A549 (cell line): ENCODE data around the gene KIF4A.

Source experiments
- CEBPB ChIP-seq, 2 experiments: fragments of >200 bp in 1 of 2; sonication (Bioruptor Twin) in 1 of 2; formaldehyde crosslinking in 1 of 2; IDR thresholded peaks; 2 replicates each; pipeline ENCODE4 v1.6.1; 2012 to 2016
- CHD2 ChIP-seq: fragments of 150-350 bp; IDR thresholded peaks from 2 replicates; pipeline ENCODE4 v1.6.1; 2014; ENCODE audit warnings: low read length; ENCODE audit not compliant: partially characterized antibody
- EP300 ChIP-seq, 2 experiments: fragments of >200 bp; sonication (Bioruptor Twin); formaldehyde crosslinking; IDR thresholded peaks; 2 replicates in 1 of 2; 3 replicates in 1 of 2; pipeline ENCODE4 v1.6.1; 2016 to 2017
- MAZ ChIP-seq: fragments of 150-350 bp; IDR thresholded peaks from 2 replicates; pipeline ENCODE4 v1.6.1; 2014; ENCODE audit warnings: antibody characterized with exemption, low read depth, low read length, borderline replicate concordance
- PHF8 ChIP-seq: fragments of 200-600 bp; sonication (generic); IDR thresholded peaks from 2 replicates; pipeline ENCODE4 v1.6.1; 2016; ENCODE audit warnings: low read depth, mild to moderate bottlenecking, antibody characterized with exemption, moderate library complexity, borderline replicate concordance
- POLR2A ChIP-seq: IDR thresholded peaks from 2 replicates; pipeline ENCODE4 v1.6.1; 2012; ENCODE audit warnings: mild to moderate bottlenecking, low read length
- POLR2AphosphoS2 ChIP-seq: conservative IDR thresholded peaks from 2 replicates; pipeline ENCODE4 v1.6.1; 2012; ENCODE audit warnings: low read length, improper control_type of control experiment, inconsistent platforms
- RCOR1 ChIP-seq: fragments of 150-350 bp; IDR thresholded peaks from 2 replicates; pipeline ENCODE4 v1.6.1; 2014; ENCODE audit warnings: antibody characterized with exemption, low read length, low read depth
- RNF2 ChIP-seq: fragments of 200-600 bp; sonication (generic); IDR thresholded peaks from 2 replicates; pipeline ENCODE4 v1.6.1; 2016; ENCODE audit warnings: low read depth, mild to moderate bottlenecking, antibody characterized with exemption, moderate library complexity, borderline replicate concordance
- SREBF2 ChIP-seq: fragments of 450-650 bp; IDR thresholded peaks from 2 replicates; pipeline ENCODE4 v1.6.1; 2014; ENCODE audit warnings: mild to moderate bottlenecking, moderate library complexity
- TF ChIP-seq, protein P1 (sequence below): fragments of >200 bp; sonication (Bioruptor Twin); formaldehyde crosslinking; IDR thresholded peaks from 3 replicates; pipeline ENCODE4 v1.5.1; 2016
- TF ChIP-seq, protein P2 (sequence below): fragments of 200-600 bp; sonication (generic); IDR thresholded peaks from 2 replicates; pipeline ENCODE4 v1.6.1; 2016; ENCODE audit warnings: antibody characterized with exemption, mild to moderate bottlenecking, moderate library complexity

- TF ChIP-seq POLR2A (no peak), CEBPB (IDR thresholded peaks at IDR 0.05) (no peak), SREBF2 (no peak), CHD2 (no peak), MAZ (no peak), EP300 (IDR thresholded peaks at IDR 0.05) (no peak), PHF8 (no peak), POLR2AphosphoS2 (no peak), RCOR1 (no peak), RNF2 (no peak)
- TF ChIP-seq, protein P1, sequence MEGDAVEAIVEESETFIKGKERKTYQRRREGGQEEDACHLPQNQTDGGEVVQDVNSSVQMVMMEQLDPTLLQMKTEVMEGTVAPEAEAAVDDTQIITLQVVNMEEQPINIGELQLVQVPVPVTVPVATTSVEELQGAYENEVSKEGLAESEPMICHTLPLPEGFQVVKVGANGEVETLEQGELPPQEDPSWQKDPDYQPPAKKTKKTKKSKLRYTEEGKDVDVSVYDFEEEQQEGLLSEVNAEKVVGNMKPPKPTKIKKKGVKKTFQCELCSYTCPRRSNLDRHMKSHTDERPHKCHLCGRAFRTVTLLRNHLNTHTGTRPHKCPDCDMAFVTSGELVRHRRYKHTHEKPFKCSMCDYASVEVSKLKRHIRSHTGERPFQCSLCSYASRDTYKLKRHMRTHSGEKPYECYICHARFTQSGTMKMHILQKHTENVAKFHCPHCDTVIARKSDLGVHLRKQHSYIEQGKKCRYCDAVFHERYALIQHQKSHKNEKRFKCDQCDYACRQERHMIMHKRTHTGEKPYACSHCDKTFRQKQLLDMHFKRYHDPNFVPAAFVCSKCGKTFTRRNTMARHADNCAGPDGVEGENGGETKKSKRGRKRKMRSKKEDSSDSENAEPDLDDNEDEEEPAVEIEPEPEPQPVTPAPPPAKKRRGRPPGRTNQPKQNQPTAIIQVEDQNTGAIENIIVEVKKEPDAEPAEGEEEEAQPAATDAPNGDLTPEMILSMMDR = no peak
- TF ChIP-seq, protein P2, sequence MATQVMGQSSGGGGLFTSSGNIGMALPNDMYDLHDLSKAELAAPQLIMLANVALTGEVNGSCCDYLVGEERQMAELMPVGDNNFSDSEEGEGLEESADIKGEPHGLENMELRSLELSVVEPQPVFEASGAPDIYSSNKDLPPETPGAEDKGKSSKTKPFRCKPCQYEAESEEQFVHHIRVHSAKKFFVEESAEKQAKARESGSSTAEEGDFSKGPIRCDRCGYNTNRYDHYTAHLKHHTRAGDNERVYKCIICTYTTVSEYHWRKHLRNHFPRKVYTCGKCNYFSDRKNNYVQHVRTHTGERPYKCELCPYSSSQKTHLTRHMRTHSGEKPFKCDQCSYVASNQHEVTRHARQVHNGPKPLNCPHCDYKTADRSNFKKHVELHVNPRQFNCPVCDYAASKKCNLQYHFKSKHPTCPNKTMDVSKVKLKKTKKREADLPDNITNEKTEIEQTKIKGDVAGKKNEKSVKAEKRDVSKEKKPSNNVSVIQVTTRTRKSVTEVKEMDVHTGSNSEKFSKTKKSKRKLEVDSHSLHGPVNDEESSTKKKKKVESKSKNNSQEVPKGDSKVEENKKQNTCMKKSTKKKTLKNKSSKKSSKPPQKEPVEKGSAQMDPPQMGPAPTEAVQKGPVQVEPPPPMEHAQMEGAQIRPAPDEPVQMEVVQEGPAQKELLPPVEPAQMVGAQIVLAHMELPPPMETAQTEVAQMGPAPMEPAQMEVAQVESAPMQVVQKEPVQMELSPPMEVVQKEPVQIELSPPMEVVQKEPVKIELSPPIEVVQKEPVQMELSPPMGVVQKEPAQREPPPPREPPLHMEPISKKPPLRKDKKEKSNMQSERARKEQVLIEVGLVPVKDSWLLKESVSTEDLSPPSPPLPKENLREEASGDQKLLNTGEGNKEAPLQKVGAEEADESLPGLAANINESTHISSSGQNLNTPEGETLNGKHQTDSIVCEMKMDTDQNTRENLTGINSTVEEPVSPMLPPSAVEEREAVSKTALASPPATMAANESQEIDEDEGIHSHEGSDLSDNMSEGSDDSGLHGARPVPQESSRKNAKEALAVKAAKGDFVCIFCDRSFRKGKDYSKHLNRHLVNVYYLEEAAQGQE = no peak
Measured at GRCh38 chrX:70254909-70255308, 35.0 kb upstream of the KIF4A start.
